ENCODE measurements around the gene RHAG.
"Not testable (repeated sequence)": the region's sequence is repeated elsewhere in the genome, so short reads cannot be mapped to it uniquely, and the experiment has no call there.

The RHAG gene

GRCh38 chr6:49664817-49665216, 28.2 kb upstream of the RHAG start:
- no peak for DNase-seq
- no peaks in the 10 kb centered on the region for H3K9me3 ChIP-seq (ENCODE audit: control extremely low read depth in 1 of 5, control insufficient read depth in 4 of 5, insufficient read depth in 2 of 5, low read depth in 1 of 5, low read length in 4 of 5)
- no peak overlapping the region for H3K27ac ChIP-seq (ENCODE audit: insufficient read depth in 1 of 2, low read depth in 1 of 2, low read length in 2 of 2, poor library complexity in 1 of 2, severe bottlenecking in 2 of 2)
- H3K4me1 ChIP-seq (ENCODE audit: control extremely low read depth in 1 of 4, control insufficient read depth in 4 of 4, insufficient read depth in 4 of 4, low read length in 3 of 4) = peaks cover 2 to 30% (median 13%) of the 10 kb centered on the region in 4 experiments
- ChIA-PET POLR2A (no interaction called here), CTCF (no interaction called here)
- H3K4me3 ChIP-seq (ENCODE audit: control insufficient read depth in 1 of 7, extremely low read depth in 1 of 7, insufficient read depth in 4 of 7, low read depth in 2 of 7, low read length in 6 of 7) = no peak overlapping the region
- no peaks in the 10 kb centered on the region for H3K27me3 ChIP-seq (replicated peaks in 2 of 5; ENCODE audit: control insufficient read depth in 4 of 5, insufficient read depth in 5 of 5, low read length in 4 of 5)
- WGBS (ENCODE audit: insufficient coverage) = 100% methylated on average over 1 of the region's 3 CpGs
- H3K36me3 ChIP-seq (ENCODE audit: control insufficient read depth in 4 of 4, insufficient read depth in 4 of 4, low read length in 3 of 4) = no peaks in the 10 kb centered on the region

- H3K4me3 ChIP-seq (ENCODE audit: control insufficient read depth in 1 of 7, extremely low read depth in 1 of 7, insufficient read depth in 4 of 7, low read depth in 2 of 7, low read length in 6 of 7); H3K27ac ChIP-seq (ENCODE audit: insufficient read depth in 1 of 2, low read depth in 1 of 2, low read length in 2 of 2, poor library complexity in 1 of 2, severe bottlenecking in 2 of 2); DNase-seq; POLR2A ChIA-PET; CTCF ChIA-PET; H3K36me3 ChIP-seq (ENCODE audit: control insufficient read depth in 4 of 4, insufficient read depth in 4 of 4, low read length in 3 of 4); H3K27me3 ChIP-seq (replicated peaks in 2 of 5; ENCODE audit: control insufficient read depth in 4 of 5, insufficient read depth in 5 of 5, low read length in 4 of 5); H3K9me3 ChIP-seq (ENCODE audit: control extremely low read depth in 1 of 5, control insufficient read depth in 4 of 5, insufficient read depth in 2 of 5, low read depth in 1 of 5, low read length in 4 of 5): not testable (repeated sequence)
- no CpG with 5 or more reads among the region's 1 CpG for WGBS (ENCODE audit: insufficient coverage)
- peaks cover 2 to 30% (median 13%) of the 10 kb centered on the region in 4 experiments for H3K4me1 ChIP-seq (ENCODE audit: control extremely low read depth in 1 of 4, control insufficient read depth in 4 of 4, insufficient read depth in 4 of 4, low read length in 3 of 4)
These were observed 27.4 kb upstream of the RHAG start for GRCh38 chr6:49664054-49664453.

GRCh38 chr6:49662892-49663261, 26.2 kb upstream of the RHAG start:
- ChIA-PET POLR2A (no interaction called here), CTCF (no interaction called here)
- peak overlapping the region in 1 of 2 experiments; percentile 68 for H3K27ac ChIP-seq (ENCODE audit: insufficient read depth in 1 of 2, low read depth in 1 of 2, low read length in 2 of 2, poor library complexity in 1 of 2, severe bottlenecking in 2 of 2)
- no peaks in the 10 kb centered on the region for H3K9me3 ChIP-seq (ENCODE audit: control extremely low read depth in 1 of 5, control insufficient read depth in 4 of 5, insufficient read depth in 2 of 5, low read depth in 1 of 5, low read length in 4 of 5)
- no peak overlapping the region for H3K4me3 ChIP-seq (ENCODE audit: control insufficient read depth in 1 of 7, extremely low read depth in 1 of 7, insufficient read depth in 4 of 7, low read depth in 2 of 7, low read length in 6 of 7)
- DNase-seq = no peak
- H3K27me3 ChIP-seq (replicated peaks in 2 of 5; ENCODE audit: control insufficient read depth in 4 of 5, insufficient read depth in 5 of 5, low read length in 4 of 5) = no peaks in the 10 kb centered on the region
- H3K4me1 ChIP-seq (ENCODE audit: control extremely low read depth in 1 of 4, control insufficient read depth in 4 of 4, insufficient read depth in 4 of 4, low read length in 3 of 4) = peaks cover 2 to 22% (median 13%) of the 10 kb centered on the region in 4 experiments
- H3K36me3 ChIP-seq (ENCODE audit: control insufficient read depth in 4 of 4, insufficient read depth in 4 of 4, low read length in 3 of 4) = no peaks in the 10 kb centered on the region
- no CpG with 5 or more reads among the region's 1 CpG for WGBS (ENCODE audit: insufficient coverage)

DNA sequence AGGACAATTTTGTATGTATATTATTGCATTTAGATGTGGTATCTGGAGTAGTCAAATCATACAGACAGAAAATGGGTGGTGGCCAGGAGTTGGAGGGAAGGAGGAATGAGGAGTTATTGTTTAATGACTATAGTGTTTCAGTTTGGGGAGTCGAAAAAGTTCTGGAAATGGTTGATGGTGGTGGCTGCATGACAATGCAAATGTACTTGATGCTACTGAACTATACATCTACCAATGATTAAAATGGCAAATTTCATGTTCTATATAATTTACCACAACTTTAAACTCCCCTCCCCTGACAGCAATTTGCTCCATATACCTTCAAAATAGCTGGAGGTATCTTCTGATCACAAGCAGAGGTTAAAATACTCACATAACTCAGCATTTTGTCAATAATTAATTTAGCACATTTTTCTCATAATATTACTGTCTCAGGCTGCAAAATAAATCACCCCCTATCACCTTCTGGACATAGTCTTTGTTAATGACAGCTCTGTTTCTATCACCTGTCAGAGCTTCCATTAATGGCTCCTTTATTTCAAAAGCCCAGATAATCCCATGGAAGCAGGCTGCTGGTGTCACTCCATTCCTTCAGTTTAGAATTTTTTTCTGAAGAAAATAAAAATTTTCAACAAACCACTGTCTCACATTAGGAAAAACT, 25.7 kb upstream of the RHAG start:
- H3K4me1 ChIP-seq (ENCODE audit: control extremely low read depth in 1 of 4, control insufficient read depth in 4 of 4, insufficient read depth in 4 of 4, low read length in 3 of 4) = peaks cover 2 to 17% (median 10%) of the 10 kb centered on the region in 4 experiments
- WGBS (ENCODE audit: insufficient coverage) = no CpG with 5 or more reads among the region's 1 CpG
- peak overlapping the region in 1 of 2 experiments; percentile 68 for H3K27ac ChIP-seq (ENCODE audit: insufficient read depth in 1 of 2, low read depth in 1 of 2, low read length in 2 of 2, poor library complexity in 1 of 2, severe bottlenecking in 2 of 2)
- ChIA-PET CTCF (no interaction called here), POLR2A (no interaction called here)
- no peaks in the 10 kb centered on the region for H3K27me3 ChIP-seq (replicated peaks in 2 of 5; ENCODE audit: control insufficient read depth in 4 of 5, insufficient read depth in 5 of 5, low read length in 4 of 5)
- H3K4me3 ChIP-seq (ENCODE audit: control insufficient read depth in 1 of 7, extremely low read depth in 1 of 7, insufficient read depth in 4 of 7, low read depth in 2 of 7, low read length in 6 of 7) = no peak overlapping the region
- no peak for DNase-seq
- H3K9me3 ChIP-seq (ENCODE audit: control extremely low read depth in 1 of 5, control insufficient read depth in 4 of 5, insufficient read depth in 2 of 5, low read depth in 1 of 5, low read length in 4 of 5) = no peaks in the 10 kb centered on the region
- H3K36me3 ChIP-seq (ENCODE audit: control insufficient read depth in 4 of 4, insufficient read depth in 4 of 4, low read length in 3 of 4) = no peaks in the 10 kb centered on the region

GRCh38 chr6:49653942-49654341, 17.3 kb upstream of the RHAG start:
- Histone ChIP-seq H3K27ac (ENCODE audit: insufficient read depth in 1 of 2, low read depth in 1 of 2, low read length in 2 of 2, poor library complexity in 1 of 2, severe bottlenecking in 2 of 2) (no peak overlapping the region), H3K4me1 (ENCODE audit: control extremely low read depth in 1 of 4, control insufficient read depth in 4 of 4, insufficient read depth in 4 of 4, low read length in 3 of 4) (peaks cover 0 to 19% (median 3%) of the 10 kb centered on the region in 4 experiments), H3K4me3 (ENCODE audit: control insufficient read depth in 1 of 7, extremely low read depth in 1 of 7, insufficient read depth in 4 of 7, low read depth in 2 of 7, low read length in 6 of 7) (no peak overlapping the region), H3K36me3 (ENCODE audit: control insufficient read depth in 4 of 4, insufficient read depth in 4 of 4, low read length in 3 of 4) (no peaks in the 10 kb centered on the region), H3K27me3 (replicated peaks in 2 of 5; ENCODE audit: control insufficient read depth in 4 of 5, insufficient read depth in 5 of 5, low read length in 4 of 5) (no peaks in the 10 kb centered on the region), H3K9me3 (ENCODE audit: control extremely low read depth in 1 of 5, control insufficient read depth in 4 of 5, insufficient read depth in 2 of 5, low read depth in 1 of 5, low read length in 4 of 5) (no peaks in the 10 kb centered on the region)
- no peak for DNase-seq
- POLR2A ChIA-PET = no interaction called here
- WGBS (ENCODE audit: insufficient coverage) = 100% methylated on average over 1 of the region's 1 CpG
- CTCF ChIA-PET = no interaction called here

- 100% methylated on average over 1 of the region's 2 CpGs for WGBS (ENCODE audit: insufficient coverage)
- H3K27me3 ChIP-seq (replicated peaks in 2 of 5; ENCODE audit: control insufficient read depth in 4 of 5, insufficient read depth in 5 of 5, low read length in 4 of 5) = no peaks in the 10 kb centered on the region
- no peaks in the 10 kb centered on the region for H3K9me3 ChIP-seq (ENCODE audit: control extremely low read depth in 1 of 5, control insufficient read depth in 4 of 5, insufficient read depth in 2 of 5, low read depth in 1 of 5, low read length in 4 of 5)
- ChIA-PET CTCF (no interaction called here), POLR2A (no interaction called here)
- H3K27ac ChIP-seq (ENCODE audit: insufficient read depth in 1 of 2, low read depth in 1 of 2, low read length in 2 of 2, poor library complexity in 1 of 2, severe bottlenecking in 2 of 2) = no peak overlapping the region
- no peaks in the 10 kb centered on the region for H3K36me3 ChIP-seq (ENCODE audit: control insufficient read depth in 4 of 4, insufficient read depth in 4 of 4, low read length in 3 of 4)
- peaks cover 0 to 23% (median 3%) of the 10 kb centered on the region in 4 experiments for H3K4me1 ChIP-seq (ENCODE audit: control extremely low read depth in 1 of 4, control insufficient read depth in 4 of 4, insufficient read depth in 4 of 4, low read length in 3 of 4)
- DNase-seq = no peak
- no peak overlapping the region for H3K4me3 ChIP-seq (ENCODE audit: control insufficient read depth in 1 of 7, extremely low read depth in 1 of 7, insufficient read depth in 4 of 7, low read depth in 2 of 7, low read length in 6 of 7)
These were observed 16.8 kb upstream of the RHAG start for GRCh38 chr6:49653438-49653837.

DNA sequence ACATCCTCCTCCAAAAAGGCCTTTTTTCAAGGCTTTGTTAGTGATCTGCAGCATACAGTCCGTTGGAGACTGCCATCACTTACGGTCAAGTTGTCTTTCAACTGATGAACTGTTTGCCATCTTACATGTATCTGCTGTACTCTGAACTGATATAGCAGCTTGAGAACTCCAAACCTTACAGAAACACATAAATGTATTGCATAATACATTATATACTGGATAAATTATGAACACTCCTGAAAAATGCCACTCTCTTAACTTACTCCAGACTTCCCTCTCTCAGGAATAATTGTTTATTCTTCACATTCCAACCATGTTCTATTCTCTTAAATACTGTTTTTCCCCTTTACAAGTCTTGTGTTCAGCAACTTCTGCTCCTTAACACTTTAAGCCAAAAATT, 14.6 kb upstream of the RHAG start:
- POLR2A ChIA-PET = no interaction called here

More for the DNA sequence above, 14.6 kb upstream of the RHAG start:
- no peaks in the 10 kb centered on the region for H3K27me3 ChIP-seq (replicated peaks in 2 of 5; ENCODE audit: control insufficient read depth in 4 of 5, insufficient read depth in 5 of 5, low read length in 4 of 5)
- H3K4me3 ChIP-seq (ENCODE audit: control insufficient read depth in 1 of 7, extremely low read depth in 1 of 7, insufficient read depth in 4 of 7, low read depth in 2 of 7, low read length in 6 of 7) = no peak overlapping the region
- no peaks in the 10 kb centered on the region for H3K36me3 ChIP-seq (ENCODE audit: control insufficient read depth in 4 of 4, insufficient read depth in 4 of 4, low read length in 3 of 4)
- no CpG with 5 or more reads among the region's 2 CpGs for WGBS (ENCODE audit: insufficient coverage)
- H3K4me1 ChIP-seq (ENCODE audit: control extremely low read depth in 1 of 4, control insufficient read depth in 4 of 4, insufficient read depth in 4 of 4, low read length in 3 of 4) = peaks cover 15 to 45% (median 19%) of the 10 kb centered on the region in 4 experiments
- DNase-seq = no peak
- no peak overlapping the region for H3K27ac ChIP-seq (ENCODE audit: insufficient read depth in 1 of 2, low read depth in 1 of 2, low read length in 2 of 2, poor library complexity in 1 of 2, severe bottlenecking in 2 of 2)
- CTCF ChIA-PET = no interaction called here
- no peaks in the 10 kb centered on the region for H3K9me3 ChIP-seq (ENCODE audit: control extremely low read depth in 1 of 5, control insufficient read depth in 4 of 5, insufficient read depth in 2 of 5, low read depth in 1 of 5, low read length in 4 of 5)

All from common myeloid progenitor, CD34-positive (primary cell).